Uterus (tissue), 2 donors: ENCODE data around the gene RPS6KA2.
A peak's percentile ranks its signal among the peaks of the same experiment; 100 is the strongest.

Source experiments
- POLR2A ChIP-seq, 2 donors: fragments of 450-650 bp; IDR thresholded peaks; one replicate each; pipeline ENCODE4 v1.6.1; 2016; ENCODE audit warnings: antibody characterized with exemption in 2 of 2, mild to moderate bottlenecking in 1 of 2, moderate library complexity in 1 of 2
- TF ChIP-seq, protein P1 (sequence below), 4 experiments: fragments of 200-600 bp in 2 of 4; fragments of 450-650 bp in 2 of 4; sonication (generic) in 2 of 4; IDR thresholded peaks; one replicate each; pipeline ENCODE4 v1.5.1; 2016 to 2019; ENCODE audit warnings: antibody characterized with exemption in 4 of 4, mild to moderate bottlenecking in 2 of 4, moderate library complexity in 1 of 4

DNA sequence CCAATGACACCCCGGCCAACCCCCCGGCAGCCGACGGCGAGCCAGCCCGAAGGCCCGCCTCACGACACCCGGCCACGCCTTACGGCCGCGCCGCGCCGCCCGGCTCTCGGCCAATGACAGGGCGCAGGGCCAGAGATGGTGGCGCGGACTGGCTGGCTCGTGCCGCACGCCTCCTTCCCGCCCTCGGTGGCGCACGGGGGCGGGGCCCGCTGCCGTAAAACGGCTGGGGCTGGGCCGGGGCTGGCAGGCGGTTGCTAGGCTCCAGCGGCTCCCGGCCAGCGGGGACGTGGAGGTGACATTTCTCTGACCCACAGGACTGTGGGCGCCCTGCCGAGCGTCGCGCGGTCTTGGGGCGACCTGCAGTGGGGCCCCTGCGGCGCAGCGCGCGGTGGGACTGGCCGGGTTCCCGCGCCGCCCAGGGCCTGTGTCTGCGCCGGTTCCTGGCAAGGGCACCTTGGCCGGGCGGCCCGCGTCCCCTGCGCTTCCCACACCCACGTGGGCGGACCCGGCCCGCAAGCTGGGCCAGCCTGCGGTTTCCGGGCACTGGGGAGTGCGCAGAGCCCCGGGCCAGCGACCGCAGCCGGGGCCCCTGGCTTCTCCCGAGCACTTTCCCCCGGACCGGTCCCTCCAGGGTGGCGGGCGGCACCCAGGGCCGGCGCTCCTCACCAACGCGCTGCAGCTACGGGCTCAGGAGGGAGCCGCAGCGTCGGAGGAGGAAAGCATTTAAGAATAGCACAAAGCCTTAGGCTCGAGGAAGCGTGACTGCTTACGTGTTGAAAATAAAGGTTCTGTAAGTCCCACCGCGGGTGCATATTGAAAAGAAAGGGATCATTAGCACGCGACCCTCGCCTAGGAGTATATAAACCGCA, 243.9 kb downstream of the RPS6KA2 start, which contains the start of gene MPC1:
- TF ChIP-seq, protein P1, sequence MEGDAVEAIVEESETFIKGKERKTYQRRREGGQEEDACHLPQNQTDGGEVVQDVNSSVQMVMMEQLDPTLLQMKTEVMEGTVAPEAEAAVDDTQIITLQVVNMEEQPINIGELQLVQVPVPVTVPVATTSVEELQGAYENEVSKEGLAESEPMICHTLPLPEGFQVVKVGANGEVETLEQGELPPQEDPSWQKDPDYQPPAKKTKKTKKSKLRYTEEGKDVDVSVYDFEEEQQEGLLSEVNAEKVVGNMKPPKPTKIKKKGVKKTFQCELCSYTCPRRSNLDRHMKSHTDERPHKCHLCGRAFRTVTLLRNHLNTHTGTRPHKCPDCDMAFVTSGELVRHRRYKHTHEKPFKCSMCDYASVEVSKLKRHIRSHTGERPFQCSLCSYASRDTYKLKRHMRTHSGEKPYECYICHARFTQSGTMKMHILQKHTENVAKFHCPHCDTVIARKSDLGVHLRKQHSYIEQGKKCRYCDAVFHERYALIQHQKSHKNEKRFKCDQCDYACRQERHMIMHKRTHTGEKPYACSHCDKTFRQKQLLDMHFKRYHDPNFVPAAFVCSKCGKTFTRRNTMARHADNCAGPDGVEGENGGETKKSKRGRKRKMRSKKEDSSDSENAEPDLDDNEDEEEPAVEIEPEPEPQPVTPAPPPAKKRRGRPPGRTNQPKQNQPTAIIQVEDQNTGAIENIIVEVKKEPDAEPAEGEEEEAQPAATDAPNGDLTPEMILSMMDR (IDR thresholded peaks at IDR 0.05): no peak
- TF ChIP-seq POLR2A (IDR thresholded peaks at IDR 0.05): peak; percentile 78 to 87
